RCC 7860 (cell line): ENCODE data around the gene GNAT2.
A peak's percentile ranks its signal among the peaks of the same experiment; 100 is the strongest.

ENCODE experiments used
- DNase-seq: peaks from one replicate; pipeline ENCODE4 v3.0.0-alpha.2; 2015; ENCODE audit warnings: low spot score
- FAIRE-seq: peaks from 2 replicates; lab custom pipeline; 2012; peaks lifted over from hg19 to GRCh38; lab: Jason Lieb, UNC

GNAT2 gene

DNA sequence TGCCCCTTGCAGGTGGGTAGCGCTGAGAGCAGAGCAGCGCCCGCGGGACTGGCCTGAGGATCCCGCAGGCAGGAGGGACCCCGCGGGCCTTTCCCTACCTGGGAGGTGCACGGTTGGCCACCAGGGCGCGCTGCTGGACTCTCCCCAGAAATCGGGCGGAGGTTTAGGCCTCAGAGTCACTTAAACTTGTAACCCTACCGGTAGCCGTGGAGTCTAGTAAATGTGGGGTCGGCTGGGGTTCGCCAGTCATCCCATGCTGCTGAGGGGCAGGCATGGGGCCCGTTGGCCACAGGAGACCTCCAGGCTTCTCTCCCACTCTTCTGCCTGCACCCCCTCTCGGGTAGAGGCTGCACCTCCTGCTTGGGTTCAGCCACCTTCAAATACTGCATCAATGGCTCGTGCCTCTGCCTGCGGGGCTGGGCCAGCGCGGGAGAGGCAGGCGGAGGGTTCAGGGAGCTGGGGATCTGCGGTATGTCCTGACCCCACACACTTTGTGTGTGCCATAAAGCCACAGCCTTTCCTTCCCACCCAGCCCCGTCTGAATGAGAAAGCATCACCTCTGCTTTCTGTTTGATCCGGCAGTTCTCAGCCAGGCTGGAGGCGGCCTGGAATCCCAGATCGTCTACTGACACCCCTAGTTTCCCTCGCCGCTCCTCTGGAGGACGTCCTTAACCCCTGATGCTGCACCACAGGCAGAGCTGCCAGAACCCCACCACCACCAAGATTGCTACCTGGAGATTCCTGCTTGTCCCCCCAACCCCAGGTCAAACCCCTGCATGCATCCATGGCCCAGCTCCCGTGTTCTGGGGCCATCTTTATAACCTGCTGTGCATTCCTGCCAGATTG lies 24.2 kb upstream of the GNAT2 start:
- DNase-seq (peak; percentile 50), FAIRE-seq (no peak)

DNA sequence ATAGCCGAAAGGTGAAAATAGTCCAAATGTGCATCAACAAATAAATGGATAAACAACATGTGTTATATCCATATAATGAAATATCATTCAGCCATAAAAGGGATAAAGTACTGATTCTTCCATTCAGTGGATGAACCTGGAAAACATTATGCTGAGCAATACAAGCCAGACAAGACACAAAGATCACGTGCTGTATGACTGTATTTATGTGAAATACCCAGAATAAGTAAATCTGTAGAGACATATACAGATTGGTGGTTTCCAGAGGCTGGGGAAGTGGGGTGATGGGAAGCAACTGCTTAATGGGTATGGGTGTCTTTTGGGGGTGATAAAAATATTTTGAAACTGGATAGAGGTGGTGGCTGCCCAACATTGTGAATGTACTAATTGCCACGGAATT lies 23.2 kb upstream of the GNAT2 start:
- DNase-seq: no peak
- FAIRE-seq: no peak

DNA sequence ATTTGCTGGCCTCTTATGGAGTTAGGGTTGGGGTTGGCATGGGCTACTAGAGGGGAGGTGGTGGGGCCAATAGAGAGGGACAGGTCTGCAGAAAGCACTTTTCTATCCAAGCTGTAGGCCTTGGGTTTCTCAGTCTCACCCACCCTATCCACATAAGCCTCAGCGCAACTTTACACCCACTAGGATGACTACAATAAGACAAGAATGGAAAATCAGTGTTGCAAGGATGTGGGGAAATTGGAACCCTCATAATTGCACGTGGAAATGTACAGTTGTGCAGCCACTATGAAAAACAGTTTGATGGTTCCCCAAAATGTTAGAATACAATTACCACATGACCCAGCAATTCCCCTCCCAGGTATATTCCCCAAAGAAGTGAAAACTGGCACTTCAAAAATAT lies 22.4 kb upstream of the GNAT2 start:
- FAIRE-seq: no peak
- DNase-seq: no peak

DNA sequence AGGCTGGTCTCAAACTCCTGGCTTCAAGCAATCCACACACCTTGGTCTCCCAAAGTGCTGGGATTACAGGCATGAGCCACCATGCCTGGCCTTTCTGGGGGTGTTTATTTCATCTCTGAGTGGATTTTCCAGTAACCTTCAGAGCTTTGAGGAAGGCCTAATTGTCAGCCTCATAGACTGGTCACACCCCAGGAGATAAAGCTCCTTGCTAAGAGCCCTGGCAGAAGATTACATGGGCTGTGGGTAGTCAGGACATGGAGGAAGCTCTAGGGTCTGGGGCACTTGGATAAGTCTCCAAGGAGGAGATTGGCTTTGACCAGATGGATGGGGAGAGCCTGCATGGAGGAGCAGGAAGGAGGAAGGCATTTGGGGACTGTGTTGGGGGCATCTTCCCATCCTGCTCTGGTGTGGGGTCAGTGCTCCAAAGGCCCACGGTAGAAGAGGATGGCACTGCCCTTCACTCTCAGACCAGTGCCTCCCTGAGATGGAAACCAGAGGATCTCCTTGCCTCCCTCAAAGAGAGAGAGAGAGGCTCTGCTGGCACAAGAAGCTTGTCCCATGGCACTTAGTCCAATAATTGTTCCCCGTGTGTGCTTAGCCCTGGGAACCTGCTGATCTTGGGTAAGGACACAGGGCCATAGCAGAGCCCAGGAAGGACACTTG lies 21.8 kb upstream of the GNAT2 start:
- FAIRE-seq (no peak), DNase-seq (no peak)

DNA sequence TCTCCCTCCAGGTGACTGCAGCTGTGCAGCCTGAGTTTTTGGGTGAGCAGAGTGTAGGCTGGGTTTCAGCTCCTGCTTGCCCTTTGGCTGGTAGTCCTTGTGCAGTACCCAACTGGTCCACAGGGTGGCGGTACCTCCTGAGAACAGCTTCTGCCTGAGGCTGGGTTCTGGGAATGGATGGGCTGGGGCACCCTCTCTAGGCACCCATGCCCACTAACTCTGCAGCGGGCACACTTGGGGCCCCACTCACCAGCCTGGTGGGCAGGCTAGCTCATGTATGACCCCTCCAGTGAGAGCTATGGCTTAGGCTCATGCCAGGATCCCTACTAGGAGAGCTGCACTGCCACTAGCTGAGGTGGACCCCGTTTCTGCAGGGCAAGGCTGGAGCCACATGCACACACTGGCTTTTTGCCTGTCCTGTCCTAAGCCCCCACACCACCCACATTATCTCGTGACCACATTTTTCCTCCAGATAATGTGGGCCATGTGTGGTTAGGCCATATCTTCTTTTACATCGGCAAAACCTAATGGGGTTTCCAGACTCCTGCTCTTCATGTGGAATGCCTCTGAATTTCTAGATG lies 21.0 kb upstream of the GNAT2 start:
- no peak for FAIRE-seq
- DNase-seq: peak; percentile 45

DNA sequence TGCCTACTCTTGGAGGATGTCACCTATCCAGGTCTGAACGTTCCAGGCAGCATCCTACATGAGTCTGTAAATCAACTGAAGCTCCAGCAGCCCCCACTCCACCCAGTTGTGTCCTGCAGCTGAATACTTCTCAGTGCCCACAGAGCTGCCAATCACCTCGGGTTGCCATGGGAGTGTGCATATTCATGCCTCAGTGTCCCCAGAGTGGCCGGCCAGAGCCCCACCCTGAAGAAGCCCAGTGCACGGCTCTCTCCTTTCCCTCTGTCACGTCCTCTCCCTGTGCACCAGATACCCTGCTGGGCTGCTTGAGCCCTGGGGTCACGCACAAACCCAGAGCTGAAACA lies 20.4 kb upstream of the GNAT2 start:
- DNase-seq (no peak), FAIRE-seq (no peak)

DNA sequence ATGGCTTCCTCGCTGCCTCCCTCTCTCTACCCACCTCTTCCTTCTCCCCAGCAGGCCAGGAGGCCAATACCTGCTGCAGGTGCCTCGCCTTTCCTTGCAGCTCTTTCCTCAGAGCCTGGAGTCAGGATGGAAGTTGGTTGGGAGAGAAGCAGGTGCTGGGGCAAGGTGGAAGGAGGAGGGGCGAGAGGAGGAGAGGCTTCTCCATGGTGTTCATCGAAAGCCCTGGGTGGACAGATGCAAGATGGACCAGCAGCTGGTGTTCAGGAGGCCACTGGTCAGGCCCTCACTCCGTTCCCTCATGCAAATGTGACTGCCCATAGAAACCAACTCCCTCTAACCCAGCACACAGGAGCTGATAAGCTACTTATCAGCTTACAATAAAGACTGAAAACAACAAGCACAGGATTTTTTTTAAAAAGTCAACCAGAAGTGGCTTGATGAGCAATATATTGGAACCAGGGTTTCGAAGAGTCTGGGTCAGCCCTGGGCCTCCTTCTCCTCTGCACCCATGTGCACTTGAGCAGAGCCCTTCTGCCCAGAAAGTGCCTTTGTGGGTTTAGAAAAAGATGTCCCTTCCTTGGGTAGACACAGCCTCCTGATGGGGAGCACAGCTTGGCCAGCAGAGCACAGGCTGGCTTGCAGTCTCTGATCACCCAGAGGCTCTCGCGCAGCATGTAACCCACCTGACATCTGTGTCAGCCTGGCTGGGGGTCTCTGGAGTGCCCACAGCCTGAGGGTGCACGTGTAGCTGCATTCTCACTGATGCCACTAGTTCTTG lies 19.8 kb upstream of the GNAT2 start:
- FAIRE-seq: no peak
- no peak for DNase-seq

DNA sequence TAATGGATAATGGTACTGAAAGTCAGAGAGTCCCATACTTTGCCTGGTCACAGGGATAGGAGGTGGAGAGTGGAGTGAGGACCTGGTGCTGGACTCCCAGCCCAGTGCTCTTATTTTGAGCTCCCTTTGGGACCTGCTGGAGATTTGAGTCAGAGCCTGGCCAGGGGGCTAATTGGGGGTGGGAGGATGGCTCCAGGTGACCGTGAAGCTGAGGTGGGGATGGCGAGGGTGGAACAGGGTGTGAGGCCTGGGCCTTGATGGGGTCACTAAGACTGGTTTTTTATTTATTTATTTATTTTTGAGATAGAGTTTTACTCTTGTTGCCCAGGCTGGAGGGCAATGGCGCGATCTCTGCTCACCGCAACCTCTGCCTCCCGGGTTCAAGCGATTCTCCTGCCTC lies 18.0 kb upstream of the GNAT2 start:
- no peak for FAIRE-seq
- no peak for DNase-seq

DNA sequence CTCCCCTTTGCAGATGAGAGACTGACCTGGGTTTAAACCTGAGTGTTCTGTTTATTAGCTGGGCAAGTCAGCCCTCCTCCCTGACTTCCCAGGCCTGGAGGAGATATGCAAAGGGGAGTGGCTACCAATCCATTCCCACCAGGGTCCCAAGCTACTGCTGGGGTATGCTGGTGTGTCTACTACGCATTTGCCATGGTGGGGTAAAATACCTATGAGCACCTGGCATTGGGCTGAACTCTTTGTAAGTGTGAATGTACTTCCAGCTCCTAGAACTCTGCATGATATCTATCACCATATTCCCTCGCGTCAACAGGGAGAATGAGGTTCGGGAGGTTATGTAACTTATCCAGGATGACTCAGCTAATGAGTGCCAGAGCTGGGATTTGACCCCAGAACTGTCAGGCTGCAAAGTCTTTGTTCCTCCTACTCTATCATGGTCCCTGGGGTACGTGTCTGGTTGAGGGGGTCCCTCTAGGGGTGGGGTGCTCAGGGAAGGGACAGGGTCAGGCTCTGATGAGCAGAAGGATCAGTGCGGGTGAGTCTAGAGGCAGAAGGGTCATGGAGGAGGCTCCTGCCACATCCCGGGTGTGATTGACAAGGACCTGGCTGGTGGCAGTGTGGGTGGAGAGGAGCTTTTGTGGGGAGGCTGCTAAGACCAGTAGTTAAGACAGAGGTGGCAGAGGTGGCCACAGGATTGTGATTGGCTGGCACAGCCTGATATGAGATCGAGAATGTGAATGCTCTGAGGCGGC lies 17.0 kb upstream of the GNAT2 start:
- FAIRE-seq (no peak), DNase-seq (no peak)

DNA sequence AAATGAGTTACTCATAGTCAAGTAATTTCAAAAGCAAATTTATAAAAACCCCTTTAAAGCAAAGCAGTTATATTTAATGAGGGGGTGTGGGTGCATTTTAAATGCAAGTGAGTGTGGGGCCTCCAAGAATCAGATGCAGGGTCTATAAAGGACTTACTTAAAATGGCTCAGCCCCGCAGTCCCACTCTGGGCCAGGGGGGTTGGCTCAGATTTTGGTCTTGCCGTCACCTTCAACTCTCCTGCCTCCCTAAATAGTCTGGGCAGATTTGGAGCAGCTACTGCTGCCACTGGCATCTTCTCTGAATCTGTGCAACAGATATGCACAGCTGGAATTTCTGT lies 16.4 kb upstream of the GNAT2 start:
- no peak for FAIRE-seq
- DNase-seq: no peak

DNA sequence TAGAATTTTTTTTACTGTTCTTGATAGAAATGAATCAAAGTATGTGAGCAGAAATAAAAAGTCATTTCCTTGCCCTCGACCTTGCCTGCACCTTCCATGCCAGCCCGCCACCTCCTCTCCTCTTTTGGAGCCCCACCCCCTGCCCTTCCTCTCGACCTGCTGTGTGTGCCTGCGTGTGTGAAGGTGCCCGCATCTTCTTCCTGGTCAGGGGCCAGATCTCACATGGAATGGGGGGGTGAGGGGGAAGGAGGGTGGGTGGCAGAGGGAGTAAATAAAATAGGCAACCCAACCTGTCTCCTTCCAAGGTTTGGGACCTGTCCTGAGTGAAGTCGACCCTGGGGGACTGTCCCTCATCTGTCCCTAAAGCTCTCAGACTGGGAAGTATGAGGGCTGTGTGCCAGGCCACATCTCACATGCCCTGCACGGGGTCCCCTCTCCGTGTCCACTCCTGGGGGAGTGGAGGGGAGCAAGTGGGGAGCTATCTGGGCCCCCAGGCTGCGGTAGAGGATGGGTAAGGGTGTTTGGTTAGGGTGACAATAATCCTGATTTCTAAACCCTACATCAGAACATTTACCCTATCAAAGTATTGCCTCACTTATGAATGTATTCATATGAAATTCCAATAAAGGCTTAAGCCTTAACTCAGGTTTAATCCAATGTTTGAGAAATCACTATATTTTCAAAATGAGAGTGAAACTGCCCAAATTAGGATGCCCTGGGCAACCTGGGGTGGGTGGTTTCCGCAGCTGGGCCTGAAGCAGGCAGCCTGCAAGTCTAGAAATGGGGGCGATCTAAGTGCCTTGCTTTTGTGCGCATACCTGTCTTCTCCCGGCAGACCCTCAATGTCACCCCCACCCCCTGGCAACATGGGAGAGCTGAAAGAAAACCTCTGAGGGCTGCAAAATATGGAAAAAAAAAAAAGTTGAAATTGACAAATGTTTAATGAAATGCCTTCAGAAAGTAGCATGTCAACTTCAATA lies 15.6 kb upstream of the GNAT2 start:
- FAIRE-seq (no peak), DNase-seq (no peak)

DNA sequence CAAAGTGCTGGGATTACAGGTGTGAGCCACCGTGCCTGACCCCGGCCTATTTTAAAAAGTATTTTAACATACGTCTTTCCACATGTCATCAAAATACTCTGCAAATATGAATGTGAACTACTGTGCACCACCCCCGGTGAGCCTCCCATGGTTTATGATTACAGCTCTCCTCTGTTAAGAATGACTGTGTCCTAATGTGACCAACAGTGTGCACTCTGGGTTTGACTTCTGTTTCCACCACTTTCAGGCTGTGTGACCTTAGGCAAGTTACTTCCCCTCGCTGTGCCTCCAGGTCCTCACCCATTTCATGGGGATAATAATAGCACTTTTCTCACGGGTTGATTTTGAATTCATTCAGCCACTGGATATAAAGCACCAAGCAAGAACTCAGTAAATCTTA lies 14.9 kb upstream of the GNAT2 start:
- FAIRE-seq (no peak), DNase-seq (no peak)

DNA sequence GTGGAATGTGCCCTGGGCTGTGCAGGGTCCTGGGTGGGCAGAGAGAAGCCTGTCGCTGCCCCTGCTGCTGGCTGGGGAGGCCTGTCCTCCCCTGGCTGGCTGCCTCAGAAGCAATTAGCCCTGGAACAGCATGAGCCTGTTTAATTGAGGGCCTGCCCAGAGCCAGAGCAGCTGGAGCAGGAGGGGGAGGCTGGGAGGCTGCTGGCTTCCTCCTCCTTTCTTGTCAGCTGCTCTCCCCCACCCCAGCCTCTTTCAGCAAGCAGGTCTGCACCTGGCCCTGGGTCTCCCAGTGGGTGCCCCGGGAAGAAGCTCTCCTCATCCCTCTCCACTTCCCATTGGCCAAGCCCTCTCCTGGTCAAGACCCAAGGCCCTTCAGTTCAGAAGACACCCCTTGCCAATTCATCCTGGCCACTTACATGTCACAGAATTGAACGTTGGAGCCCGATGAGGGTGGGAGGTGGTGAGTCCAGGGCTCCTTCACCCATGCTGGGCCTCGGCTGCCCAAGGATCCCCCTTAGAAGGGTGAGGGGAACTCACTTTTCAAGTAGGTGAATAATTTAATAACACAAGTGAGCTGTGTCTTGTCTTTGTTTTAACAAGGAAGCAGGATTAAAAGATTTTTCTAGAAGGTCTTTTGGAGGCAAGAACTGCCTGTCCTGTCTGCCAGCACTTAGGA lies 13.4 kb upstream of the GNAT2 start:
- FAIRE-seq: no peak
- DNase-seq: no peak

DNA sequence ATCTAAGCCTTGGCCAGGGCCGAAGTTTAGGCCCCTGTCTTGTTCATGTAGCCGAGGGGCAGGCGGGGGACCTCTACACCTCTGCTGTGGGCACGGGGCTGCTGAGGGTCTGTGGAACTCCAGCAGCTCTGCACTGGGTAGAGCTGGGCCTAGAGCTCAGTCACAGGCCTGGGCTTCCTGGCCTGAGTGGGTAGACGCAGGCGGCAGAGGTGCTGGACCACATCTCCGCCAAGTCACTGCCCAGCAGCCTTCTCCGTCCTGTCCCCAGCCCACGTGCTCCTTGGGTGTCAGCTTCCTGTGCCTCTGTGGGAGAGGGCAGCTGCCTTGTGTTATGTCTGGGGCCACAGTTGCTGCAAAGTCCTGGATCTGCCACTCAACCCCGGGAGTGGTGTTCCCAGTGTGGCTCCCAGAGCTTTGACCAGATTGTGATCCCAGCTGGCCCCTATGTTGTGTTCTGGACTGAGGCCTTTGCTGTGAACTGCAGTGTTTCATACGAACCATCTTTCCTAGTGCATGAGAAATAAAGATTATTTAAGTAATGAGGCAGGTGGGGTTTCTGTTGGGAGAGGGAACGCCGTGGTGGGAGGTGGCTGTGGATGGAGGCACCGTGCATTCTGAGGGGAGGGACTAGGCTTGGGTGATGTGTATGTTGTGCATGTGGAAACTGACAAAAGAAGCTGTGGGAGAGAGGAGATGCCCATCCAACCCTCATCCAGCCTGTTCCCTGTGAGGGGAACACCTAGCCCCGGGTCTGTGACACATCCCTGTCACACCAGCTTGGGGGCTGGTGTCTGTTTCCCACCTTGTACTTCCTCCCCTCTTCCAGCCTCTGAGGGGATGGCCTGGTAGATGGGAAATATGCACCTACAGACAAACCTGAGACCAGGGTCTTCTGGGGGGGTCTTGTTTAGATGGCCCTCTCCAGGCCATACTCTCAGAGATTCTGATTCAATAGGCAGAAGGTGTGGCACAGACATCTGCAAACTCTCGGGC lies 12.4 kb upstream of the GNAT2 start:
- DNase-seq: peak; percentile 0
- FAIRE-seq: no peak

DNA sequence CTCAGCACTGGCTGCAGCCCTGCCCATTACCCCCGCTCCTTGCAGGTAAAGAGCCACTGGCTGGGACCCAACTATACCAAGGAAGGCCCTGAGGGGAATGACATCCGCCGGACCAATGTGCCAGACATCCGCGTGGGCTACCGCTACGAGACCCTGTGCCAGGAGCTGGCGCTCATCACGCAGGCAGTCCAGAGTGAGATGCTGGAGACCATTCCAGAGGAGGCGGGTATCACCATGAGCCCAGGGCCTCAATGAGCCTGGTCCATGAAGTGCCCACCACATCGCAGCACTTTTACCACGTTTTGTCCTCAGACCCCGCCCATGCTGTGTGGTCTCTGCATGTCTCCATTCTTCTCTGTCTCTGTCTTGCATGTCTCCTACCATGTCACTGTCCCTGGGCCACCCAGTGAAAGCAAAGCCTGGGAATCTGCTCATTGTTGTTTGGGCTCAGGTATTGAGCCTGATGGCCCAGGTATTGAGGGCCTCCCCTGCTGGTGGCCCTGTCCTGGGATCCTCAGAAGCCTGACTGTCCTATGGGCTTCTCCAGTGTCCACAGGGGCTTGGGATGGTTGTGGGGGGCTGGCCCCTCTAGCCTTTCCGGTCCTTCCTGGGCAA lies 11.6 kb upstream of the GNAT2 start:
- DNase-seq (no peak), FAIRE-seq (no peak)

DNA sequence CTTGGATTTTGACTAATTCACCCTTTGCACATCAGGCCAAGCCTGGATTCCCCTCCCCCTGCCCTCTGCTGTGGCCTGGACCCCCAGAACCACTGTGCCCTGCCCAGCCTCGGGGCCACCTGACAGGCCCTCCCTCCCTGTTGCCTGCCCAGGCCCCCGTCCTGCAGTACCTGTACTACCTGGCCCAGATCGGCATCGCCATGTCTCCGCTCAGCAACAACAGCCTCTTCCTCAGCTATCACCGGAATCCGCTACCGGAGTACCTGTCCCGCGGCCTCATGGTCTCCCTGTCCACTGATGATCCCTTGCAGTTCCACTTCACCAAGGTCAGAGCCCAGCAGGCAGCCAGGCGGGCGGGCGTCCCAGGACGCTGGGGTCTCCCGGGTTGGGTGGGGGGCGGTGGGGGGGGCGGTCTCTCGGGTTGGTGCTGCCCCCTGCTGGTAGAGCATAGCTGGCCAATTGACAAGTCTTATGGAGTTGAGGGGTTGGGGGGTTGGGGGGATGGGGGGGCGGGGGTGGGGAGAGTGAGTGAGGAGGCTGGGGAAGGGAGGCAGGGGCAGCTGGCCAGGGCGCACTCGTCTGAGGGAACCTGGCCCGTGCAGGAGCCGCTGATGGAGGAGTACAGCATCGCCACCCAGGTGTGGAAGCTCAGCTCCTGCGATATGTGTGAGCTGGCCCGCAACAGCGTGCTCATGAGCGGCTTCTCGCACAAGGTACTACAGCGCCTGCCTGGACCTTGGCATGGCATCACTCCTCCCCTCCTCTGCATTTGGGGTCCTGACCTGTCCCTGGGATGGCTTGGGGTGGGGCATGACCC lies 10.9 kb upstream of the GNAT2 start:
- no peak for DNase-seq
- no peak for FAIRE-seq
